Stimulated activated effector memory CD8-positive, alpha-beta T cell treated with anti-CD3 and anti-CD28 coated beads, Interleukin-12 subunit alpha, Interleukin-12 subunit beta, amount 100 ng/mL, for 72 hours (primary cell): ENCODE results near the gene CNOT6L.
A peak's percentile ranks its signal among the peaks of the same experiment; 100 is the strongest.

Source experiments
- ATAC-seq: fragments of 150-1000 bp; cut with Tn5 transposase; 2 replicates; pipeline ENCODE4 v1.10.0; 2021
- DNase-seq, 2 donors: peaks; one replicate each; pipeline ENCODE4 v3.0.0; 2021 to 2022; ENCODE audit warnings: low spot score in 2 of 2
- H3K27ac Mint-ChIP-seq: one replicate; pipeline ENCODE4 v1.8.0; 2022; ENCODE audit warnings: mild to moderate bottlenecking, mixed read lengths
- H3K36me3 Mint-ChIP-seq: one replicate; pipeline ENCODE4 v1.8.0; 2022; ENCODE audit warnings: mild to moderate bottlenecking, mixed read lengths
- H3K4me1 Mint-ChIP-seq: one replicate; pipeline ENCODE4 v1.8.0; 2022; ENCODE audit warnings: mixed read lengths
- H3K4me3 Mint-ChIP-seq: one replicate; pipeline ENCODE4 v1.8.0; 2022; ENCODE audit warnings: mild to moderate bottlenecking, mixed read lengths
- H3K9me3 Mint-ChIP-seq: one replicate; pipeline ENCODE4 v1.8.0; 2022; ENCODE audit warnings: mixed read lengths

The CNOT6L gene

GRCh38 chr4:77777135-77777807 lies 41.9 kb downstream of the CNOT6L start:
- ATAC-seq (peak; percentile 88), DNase-seq (no peak)
- H3K27ac Mint-ChIP-seq: no peak overlapping the region
- H3K4me3 Mint-ChIP-seq: no peak overlapping the region
- H3K9me3 Mint-ChIP-seq: no peaks in the 10 kb centered on the region
- H3K36me3 Mint-ChIP-seq: peaks cover 42% of the 10 kb centered on the region
- peaks cover 36% of the 10 kb centered on the region for H3K4me1 Mint-ChIP-seq

- H3K4me3 Mint-ChIP-seq: no peak overlapping the region
- no peak for ATAC-seq
- no peak overlapping the region for H3K27ac Mint-ChIP-seq
- no peaks in the 10 kb centered on the region for H3K9me3 Mint-ChIP-seq
- peaks cover 50% of the 10 kb centered on the region for H3K36me3 Mint-ChIP-seq
- no peak for DNase-seq
- H3K4me1 Mint-ChIP-seq: peaks cover 28% of the 10 kb centered on the region
Observed at GRCh38 chr4:77776182-77777134, 42.7 kb downstream of the CNOT6L start.

GRCh38 chr4:77773101-77773500 lies 46.1 kb downstream of the CNOT6L start:
- H3K27ac Mint-ChIP-seq: no peak overlapping the region
- no peak overlapping the region for H3K4me3 Mint-ChIP-seq
- no peaks in the 10 kb centered on the region for H3K9me3 Mint-ChIP-seq
- peaks cover 79% of the 10 kb centered on the region for H3K36me3 Mint-ChIP-seq
- no peak for DNase-seq
- peaks cover 20% of the 10 kb centered on the region for H3K4me1 Mint-ChIP-seq
- ATAC-seq: no peak

- no peak overlapping the region for H3K27ac Mint-ChIP-seq
- H3K4me3 Mint-ChIP-seq: no peak overlapping the region
- DNase-seq (no peak), ATAC-seq (no peak)
- peaks cover 7% of the 10 kb centered on the region for H3K4me1 Mint-ChIP-seq
- H3K9me3 Mint-ChIP-seq: no peaks in the 10 kb centered on the region
- peaks cover 94% of the 10 kb centered on the region for H3K36me3 Mint-ChIP-seq
Observed at GRCh38 chr4:77771566-77771965, 47.6 kb downstream of the CNOT6L start.

GRCh38 chr4:77765720-77766119 lies 53.4 kb downstream of the CNOT6L start:
- peak; percentile 61 for ATAC-seq
- peaks cover 79% of the 10 kb centered on the region for H3K36me3 Mint-ChIP-seq
- peaks cover 14% of the 10 kb centered on the region for H3K9me3 Mint-ChIP-seq
- peaks cover 16% of the 10 kb centered on the region for H3K4me1 Mint-ChIP-seq
- DNase-seq: no peak
- H3K4me3 Mint-ChIP-seq: no peak overlapping the region
- peak overlapping the region; percentile 56 for H3K27ac Mint-ChIP-seq

GRCh38 chr4:77762531-77762930 lies 56.6 kb downstream of the CNOT6L start:
- Mint-ChIP-seq H3K36me3 (peaks cover 82% of the 10 kb centered on the region), H3K4me3 (no peak overlapping the region), H3K27ac (no peak overlapping the region), H3K9me3 (peaks cover 17% of the 10 kb centered on the region), H3K4me1 (peaks cover 41% of the 10 kb centered on the region)
- ATAC-seq (no peak), DNase-seq (no peak)

- H3K9me3 Mint-ChIP-seq: peaks cover 17% of the 10 kb centered on the region
Observed at GRCh38 chr4:77761595-77761994, 57.6 kb downstream of the CNOT6L start.

GRCh38 chr4:77758804-77759203 lies 60.4 kb downstream of the CNOT6L start:
- Mint-ChIP-seq H3K9me3 (peaks cover 17% of the 10 kb centered on the region), H3K4me3 (no peak overlapping the region), H3K4me1 (peaks cover 31% of the 10 kb centered on the region), H3K27ac (peak overlapping the region; percentile 24), H3K36me3 (peaks cover 84% of the 10 kb centered on the region)
- ATAC-seq (no peak), DNase-seq (no peak)

More at GRCh38 chr4:77761595-77761994, 57.6 kb downstream of the CNOT6L start:
- H3K4me1 Mint-ChIP-seq: peaks cover 43% of the 10 kb centered on the region
- H3K36me3 Mint-ChIP-seq: peaks cover 78% of the 10 kb centered on the region
- H3K27ac Mint-ChIP-seq: no peak overlapping the region
- DNase-seq (no peak), ATAC-seq (no peak)
- H3K4me3 Mint-ChIP-seq: no peak overlapping the region

- DNase-seq (no peak), ATAC-seq (no peak)
- H3K9me3 Mint-ChIP-seq: peaks cover 3% of the 10 kb centered on the region
- H3K27ac Mint-ChIP-seq: peak overlapping the region; percentile 33
- peaks cover 97% of the 10 kb centered on the region for H3K36me3 Mint-ChIP-seq
- H3K4me1 Mint-ChIP-seq: peaks cover 24% of the 10 kb centered on the region
- H3K4me3 Mint-ChIP-seq: no peak overlapping the region
Observed at GRCh38 chr4:77751764-77752163, 67.4 kb downstream of the CNOT6L start.

- Mint-ChIP-seq H3K4me1 (peaks cover 10% of the 10 kb centered on the region), H3K27ac (no peak overlapping the region), H3K4me3 (no peak overlapping the region), H3K36me3 (peaks cover 92% of the 10 kb centered on the region), H3K9me3 (no peaks in the 10 kb centered on the region)
- ATAC-seq (no peak), DNase-seq (no peak)
Observed at GRCh38 chr4:77745792-77746191, 73.4 kb downstream of the CNOT6L start.

- no peak overlapping the region for H3K27ac Mint-ChIP-seq
- H3K36me3 Mint-ChIP-seq: peaks cover 93% of the 10 kb centered on the region
- DNase-seq: no peak
- no peak overlapping the region for H3K4me3 Mint-ChIP-seq
- no peaks in the 10 kb centered on the region for H3K9me3 Mint-ChIP-seq
- no peak for ATAC-seq
- peaks cover 21% of the 10 kb centered on the region for H3K4me1 Mint-ChIP-seq
Observed at GRCh38 chr4:77742054-77742453, 77.1 kb downstream of the CNOT6L start.

- H3K4me1 Mint-ChIP-seq: peaks cover 37% of the 10 kb centered on the region
- H3K36me3 Mint-ChIP-seq: peaks cover 92% of the 10 kb centered on the region
- no peak for ATAC-seq
- H3K9me3 Mint-ChIP-seq: no peaks in the 10 kb centered on the region
- no peak for DNase-seq
- no peak overlapping the region for H3K27ac Mint-ChIP-seq
- no peak overlapping the region for H3K4me3 Mint-ChIP-seq
Observed at GRCh38 chr4:77740480-77740879, 78.7 kb downstream of the CNOT6L start.

GRCh38 chr4:77734928-77735327 lies 84.2 kb downstream of the CNOT6L start:
- peak overlapping the region; percentile 57 for H3K4me3 Mint-ChIP-seq
- DNase-seq (no peak), ATAC-seq (peak; percentile 98)
- H3K36me3 Mint-ChIP-seq: peaks cover 97% of the 10 kb centered on the region
- peak overlapping the region; percentile 81 for H3K27ac Mint-ChIP-seq
- peaks cover 50% of the 10 kb centered on the region for H3K4me1 Mint-ChIP-seq
- H3K9me3 Mint-ChIP-seq: no peaks in the 10 kb centered on the region

- Mint-ChIP-seq H3K27ac (peak overlapping the region; percentile 29), H3K4me3 (no peak overlapping the region), H3K9me3 (no peaks in the 10 kb centered on the region), H3K36me3 (peaks cover 98% of the 10 kb centered on the region), H3K4me1 (peaks cover 28% of the 10 kb centered on the region)
- DNase-seq (no peak), ATAC-seq (no peak)
Observed at GRCh38 chr4:77731656-77732055, 87.5 kb downstream of the CNOT6L start.

GRCh38 chr4:77728420-77728819 lies 90.7 kb downstream of the CNOT6L start:
- DNase-seq (no peak), ATAC-seq (no peak)
- H3K36me3 Mint-ChIP-seq: peaks cover 100% of the 10 kb centered on the region
- no peaks in the 10 kb centered on the region for H3K9me3 Mint-ChIP-seq
- peak overlapping the region; percentile 30 for H3K27ac Mint-ChIP-seq
- H3K4me1 Mint-ChIP-seq: peaks cover 6% of the 10 kb centered on the region
- no peak overlapping the region for H3K4me3 Mint-ChIP-seq

GRCh38 chr4:77721073-77721472 lies 98.1 kb downstream of the CNOT6L start:
- DNase-seq: no peak
- peaks cover 97% of the 10 kb centered on the region for H3K36me3 Mint-ChIP-seq
- peaks cover 7% of the 10 kb centered on the region for H3K4me1 Mint-ChIP-seq
- H3K9me3 Mint-ChIP-seq: no peaks in the 10 kb centered on the region
- H3K4me3 Mint-ChIP-seq: no peak overlapping the region
- no peak for ATAC-seq
- H3K27ac Mint-ChIP-seq: no peak overlapping the region
